AG09309 (cell line): ENCODE measurements around the gene UNC119.

ENCODE experiments used
- DNase-seq: peaks from one replicate; pipeline ENCODE4 v3.0.0-alpha.2; 2010; ENCODE audit warnings: low read depth
- H3K4me3 ChIP-seq: 2 replicates; pipeline ENCODE4 v1.5.1; 2011; ENCODE audit warnings: mild to moderate bottlenecking, low read depth, low read length, moderate library complexity; ENCODE audit not compliant: control insufficient read depth
- CTCF ChIP-seq: IDR thresholded peaks from 2 replicates; pipeline ENCODE4 v1.5.1; 2011; ENCODE audit warnings: mild to moderate bottlenecking, low read depth, low read length, inconsistent platforms; ENCODE audit not compliant: insufficient read depth, control insufficient read depth; ENCODE audit errors: missing control alignments

The UNC119 gene

DNA sequence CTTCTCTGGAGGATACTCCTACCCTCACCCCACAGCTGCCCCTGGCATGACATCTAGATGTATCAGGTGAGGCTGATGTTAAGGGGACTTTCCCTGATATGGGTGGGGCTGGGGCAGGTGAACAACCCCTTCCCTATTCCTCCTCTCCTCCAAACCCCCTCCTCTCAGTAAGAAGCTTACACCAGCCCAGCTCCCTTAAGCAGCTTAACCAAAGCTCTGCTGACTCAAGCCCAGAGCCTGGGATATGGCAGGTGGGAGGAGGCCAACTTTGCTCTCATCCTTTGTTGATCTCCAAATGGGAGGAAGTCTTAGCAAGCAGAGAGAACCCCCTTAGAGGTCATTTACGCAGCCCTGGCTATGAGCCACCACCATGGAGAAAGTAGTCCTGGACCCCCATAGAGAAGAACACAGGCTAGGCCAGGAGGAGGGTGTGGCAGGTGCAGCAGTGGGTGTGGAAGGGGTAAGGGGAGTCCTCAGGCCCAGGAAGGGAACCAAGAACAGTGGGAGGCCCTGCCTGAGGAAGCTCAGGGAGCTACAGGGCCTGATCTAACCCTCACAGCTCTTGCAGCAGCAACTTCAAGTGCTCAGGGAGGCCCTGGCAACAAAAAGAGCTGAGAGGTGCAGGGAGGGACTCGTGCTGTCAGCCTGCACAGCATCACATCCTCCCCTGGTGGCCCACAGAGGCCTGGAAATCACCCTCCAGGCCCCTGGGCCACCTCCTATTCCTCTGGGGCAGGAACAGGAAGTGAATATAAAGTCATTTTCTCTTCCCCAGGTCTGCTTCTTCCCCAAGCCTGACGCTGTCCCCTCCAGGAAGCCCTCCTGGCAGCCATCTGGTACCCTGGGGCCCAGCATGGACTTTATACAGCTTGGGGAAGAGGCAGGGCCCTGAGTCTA lies 2.9 kb downstream of the UNC119 start:
- peak; percentile 2 for TF ChIP-seq CTCF
- no peak for DNase-seq
- H3K4me3 ChIP-seq: no peak overlapping the region

GRCh38 chr17:28548417-28549130 lies 3.9 kb downstream of the UNC119 start:
- no peak overlapping the region for H3K4me3 ChIP-seq
- TF ChIP-seq CTCF: no peak
- DNase-seq: no peak

GRCh38 chr17:28547623-28548416 lies 4.6 kb downstream of the UNC119 start:
- peak; percentile 92 for TF ChIP-seq CTCF
- no peak overlapping the region for H3K4me3 ChIP-seq
- no peak for DNase-seq

- DNase-seq: no peak
- no peak overlapping the region for H3K4me3 ChIP-seq
- TF ChIP-seq CTCF: no peak
Measured at GRCh38 chr17:28547096-28547622, 5.3 kb downstream of the UNC119 start.

GRCh38 chr17:28545787-28546415 lies 6.5 kb downstream of the UNC119 start:
- no peak overlapping the region for H3K4me3 ChIP-seq
- no peak for TF ChIP-seq CTCF
- no peak for DNase-seq

GRCh38 chr17:28545141-28545503 lies 7.3 kb downstream of the UNC119 start:
- H3K4me3 ChIP-seq: no peak overlapping the region
- TF ChIP-seq CTCF: no peak
- no peak for DNase-seq
